ENCODE measurements around the gene GJD3. TPM values are rescaled to one million over a fixed set of nuclear protein-coding genes. Genes with fewer than 3 reads are reported as not detected.

GJD3 gene
- total and polyA plus RNA-seq, 2 of the 4 experiments (the other 2 are of a cell fraction): 0.10 TPM; not detected in 1

- TF ChIP-seq RAD21 (IDR thresholded peaks at IDR 0.05; ENCODE audit: low read length) (no peak), CEBPB (IDR thresholded peaks at IDR 0.05; ENCODE audit: low read depth, low read length) (no peak), BHLHE40 (IDR thresholded peaks at IDR 0.05; ENCODE audit: low read depth, low read length) (no peak), CTCF (conservative IDR thresholded peaks at IDR 0.05; ENCODE audit: low read depth, low read length) (no peak), USF2 (IDR thresholded peaks at IDR 0.05; ENCODE audit: low read depth, low read length) (no peak), RFX5 (IDR thresholded peaks at IDR 0.05; ENCODE audit: low read depth, low read length) (no peak), POLR2A (IDR thresholded peaks at IDR 0.05; ENCODE audit: low read depth, low read length) (no peak), CHD1 (IDR thresholded peaks at IDR 0.05; ENCODE audit: low read depth, low read length) (no peak), RCOR1 (IDR thresholded peaks at IDR 0.05; ENCODE audit: insufficient replicate concordance, low read length) (no peak)
- Histone ChIP-seq H4K20me1 (ENCODE audit: insufficient read depth, low read length) (peaks cover 20% of the 10 kb centered on the region), H3K27ac (ENCODE audit: insufficient read depth, low read length) (no peak overlapping the region), H2AK9ac (replicated peaks; ENCODE audit: low read depth, low read length, poor library complexity) (peak overlapping the region; percentile 13), H4K8ac (ENCODE audit: low read depth in 2 of 2, low read length in 2 of 2) (no peak overlapping the region), H3K4me2 (ENCODE audit: low read depth, low read length) (no peak overlapping the region), H2BK20ac (ENCODE audit: low read depth, low read length) (no peak overlapping the region), H3K4me1 (ENCODE audit: control insufficient read depth, insufficient read depth, low read length) (no peaks in the 10 kb centered on the region; the same call in 1 of the 2 replicates), H3K9me3 (ENCODE audit: control insufficient read depth, insufficient read depth, low read length) (no peaks in the 10 kb centered on the region), H3K56ac (ENCODE audit: extremely low read depth, insufficient read depth, low read length) (no peak overlapping the region), H3K4me3 (ENCODE audit: insufficient read depth, low read depth, low read length) (no peak overlapping the region), H4K5ac (ENCODE audit: low read depth, low read length) (no peak overlapping the region), H3K18ac (ENCODE audit: low read depth, low read length) (no peak overlapping the region), H3K14ac (replicated peaks; ENCODE audit: low read depth, low read length) (no peak overlapping the region), H2BK120ac (ENCODE audit: low read depth, low read length) (no peak overlapping the region), H2BK5ac (ENCODE audit: low read depth, low read length, poor library complexity, severe bottlenecking) (no peak overlapping the region), H3K23ac (ENCODE audit: low read depth, low read length) (no peak overlapping the region), H2BK15ac (ENCODE audit: low read depth, low read length) (no peak overlapping the region), H3K27me3 (ENCODE audit: control insufficient read depth, insufficient read depth, low read length) (no peaks in the 10 kb centered on the region), H2AK5ac (ENCODE audit: low read depth, low read length) (no peak overlapping the region), H4K91ac (ENCODE audit: insufficient read depth, low read depth, low read length) (no peak overlapping the region), H3K4ac (ENCODE audit: low read depth, low read length) (no peak overlapping the region), H3K36me3 (ENCODE audit: control insufficient read depth, insufficient read depth, low read length) (peaks cover 41% of the 10 kb centered on the region), H3K79me1 (ENCODE audit: low read depth in 1 of 2, low read length in 2 of 2) (peaks cover 0 to 32% of the 10 kb centered on the region in 2 experiments; a peak in 2 of 4 replicates), H3K9me1 (ENCODE audit: insufficient read depth, low read length) (no peaks in the 10 kb centered on the region), H2AFZ (replicated peaks; ENCODE audit: low read length, poor library complexity) (no peak overlapping the region), H3K9ac (ENCODE audit: low read depth, low read length) (no peak overlapping the region)
- ChIA-PET CTCF (no interaction called here), POLR2A (ENCODE audit: unreplicated experiment) (no interaction called here)
- intact Hi-C loops (cut with micrococcal nuclease): loop anchor here (1.0 to 5.0 kb wide), 2 partner anchors 53 to 154 kb away; no protein-coding TSS in a partner anchor
- in situ Hi-C loops (cut with MboI; ENCODE audit: low sequenced_read_pairs): loop anchor here (10.0 to 25.0 kb wide), 3 partner anchors 141 to 1306 kb away; partner anchors contain the start of genes KRT27, KRT28 and WIPF2
- 83% methylated on average over 3 of the region's 33 CpGs; no CpG with 5 or more reads in 1 of the 2 experiments for WGBS, 2 experiments (ENCODE audit: extremely low coverage in 2 of 2, insufficient read length in 1 of 2)
- dilution Hi-C loops (cut with HindIII; ENCODE audit: low sequenced_read_pairs, unreplicated experiment): no loop called here
- ATAC-seq (ENCODE audit: low read depth) (no peak), DNase-seq (no peak)
- BruUV-seq (replicated peaks): no TSS peak
These were observed 8.5 kb downstream of the GJD3 start for GRCh38 chr17:40355804-40356758.
